ENCODE measurements around the gene DOCK6.

GRCh38 chr19:11225172-11225571 is 37.2 kb downstream of the DOCK6 start:
- TF ChIP-seq MYNN (tag by site-specific recombination; IDR thresholded peaks at IDR 0.05; ENCODE audit: borderline replicate concordance) = no peak
- no peak for TF ChIP-seq CTCF (tag by site-specific recombination; IDR thresholded peaks at IDR 0.05)
- TF ChIP-seq KLF10 (tag by site-specific recombination; IDR thresholded peaks at IDR 0.05) = no peak
- TF ChIP-seq ZNF843 (tag by site-specific recombination; IDR thresholded peaks at IDR 0.05) = no peak
- TF ChIP-seq, protein P1, sequence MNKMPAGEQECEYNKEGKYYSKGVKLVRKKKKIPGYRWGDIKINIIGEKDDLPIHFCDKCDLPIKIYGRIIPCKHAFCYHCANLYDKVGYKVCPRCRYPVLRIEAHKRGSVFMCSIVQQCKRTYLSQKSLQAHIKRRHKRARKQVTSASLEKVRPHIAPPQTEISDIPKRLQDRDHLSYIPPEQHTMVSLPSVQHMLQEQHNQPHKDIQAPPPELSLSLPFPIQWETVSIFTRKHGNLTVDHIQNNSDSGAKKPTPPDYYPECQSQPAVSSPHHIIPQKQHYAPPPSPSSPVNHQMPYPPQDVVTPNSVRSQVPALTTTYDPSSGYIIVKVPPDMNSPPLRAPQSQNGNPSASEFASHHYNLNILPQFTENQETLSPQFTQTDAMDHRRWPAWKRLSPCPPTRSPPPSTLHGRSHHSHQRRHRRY (tag by site-specific recombination; IDR thresholded peaks at IDR 0.05) = no peak
- no peak for TF ChIP-seq ZNF776 (tag by site-specific recombination; IDR thresholded peaks at IDR 0.05; ENCODE audit: borderline replicate concordance)
- TF ChIP-seq ZNF24 (tag by site-specific recombination; IDR thresholded peaks at IDR 0.05) = no peak
- TF ChIP-seq GLI2 (tag by site-specific recombination; IDR thresholded peaks at IDR 0.05; ENCODE audit: borderline replicate concordance, low read depth) = no peak
- TF ChIP-seq REST (tag by site-specific recombination; IDR thresholded peaks at IDR 0.05) = no peak
- no peak for TF ChIP-seq ZFP41 (tag by site-specific recombination; IDR thresholded peaks at IDR 0.05; ENCODE audit: borderline replicate concordance)
- TF ChIP-seq, protein P2, sequence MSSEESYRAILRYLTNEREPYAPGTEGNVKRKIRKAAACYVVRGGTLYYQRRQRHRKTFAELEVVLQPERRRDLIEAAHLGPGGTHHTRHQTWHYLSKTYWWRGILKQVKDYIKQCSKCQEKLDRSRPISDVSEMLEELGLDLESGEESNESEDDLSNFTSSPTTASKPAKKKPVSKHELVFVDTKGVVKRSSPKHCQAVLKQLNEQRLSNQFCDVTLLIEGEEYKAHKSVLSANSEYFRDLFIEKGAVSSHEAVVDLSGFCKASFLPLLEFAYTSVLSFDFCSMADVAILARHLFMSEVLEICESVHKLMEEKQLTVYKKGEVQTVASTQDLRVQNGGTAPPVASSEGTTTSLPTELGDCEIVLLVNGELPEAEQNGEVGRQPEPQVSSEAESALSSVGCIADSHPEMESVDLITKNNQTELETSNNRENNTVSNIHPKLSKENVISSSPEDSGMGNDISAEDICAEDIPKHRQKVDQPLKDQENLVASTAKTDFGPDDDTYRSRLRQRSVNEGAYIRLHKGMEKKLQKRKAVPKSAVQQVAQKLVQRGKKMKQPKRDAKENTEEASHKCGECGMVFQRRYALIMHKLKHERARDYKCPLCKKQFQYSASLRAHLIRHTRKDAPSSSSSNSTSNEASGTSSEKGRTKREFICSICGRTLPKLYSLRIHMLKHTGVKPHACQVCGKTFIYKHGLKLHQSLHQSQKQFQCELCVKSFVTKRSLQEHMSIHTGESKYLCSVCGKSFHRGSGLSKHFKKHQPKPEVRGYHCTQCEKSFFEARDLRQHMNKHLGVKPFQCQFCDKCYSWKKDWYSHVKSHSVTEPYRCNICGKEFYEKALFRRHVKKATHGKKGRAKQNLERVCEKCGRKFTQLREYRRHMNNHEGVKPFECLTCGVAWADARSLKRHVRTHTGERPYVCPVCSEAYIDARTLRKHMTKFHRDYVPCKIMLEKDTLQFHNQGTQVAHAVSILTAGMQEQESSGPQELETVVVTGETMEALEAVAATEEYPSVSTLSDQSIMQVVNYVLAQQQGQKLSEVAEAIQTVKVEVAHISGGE (tag by site-specific recombination; conservative IDR thresholded peaks at IDR 0.05; ENCODE audit: low read depth) = no peak
